ENCODE results near the gene MED13L.

- no peak for TF ChIP-seq POLR2A (IDR thresholded peaks at IDR 0.05)
- TF ChIP-seq, protein P1, sequence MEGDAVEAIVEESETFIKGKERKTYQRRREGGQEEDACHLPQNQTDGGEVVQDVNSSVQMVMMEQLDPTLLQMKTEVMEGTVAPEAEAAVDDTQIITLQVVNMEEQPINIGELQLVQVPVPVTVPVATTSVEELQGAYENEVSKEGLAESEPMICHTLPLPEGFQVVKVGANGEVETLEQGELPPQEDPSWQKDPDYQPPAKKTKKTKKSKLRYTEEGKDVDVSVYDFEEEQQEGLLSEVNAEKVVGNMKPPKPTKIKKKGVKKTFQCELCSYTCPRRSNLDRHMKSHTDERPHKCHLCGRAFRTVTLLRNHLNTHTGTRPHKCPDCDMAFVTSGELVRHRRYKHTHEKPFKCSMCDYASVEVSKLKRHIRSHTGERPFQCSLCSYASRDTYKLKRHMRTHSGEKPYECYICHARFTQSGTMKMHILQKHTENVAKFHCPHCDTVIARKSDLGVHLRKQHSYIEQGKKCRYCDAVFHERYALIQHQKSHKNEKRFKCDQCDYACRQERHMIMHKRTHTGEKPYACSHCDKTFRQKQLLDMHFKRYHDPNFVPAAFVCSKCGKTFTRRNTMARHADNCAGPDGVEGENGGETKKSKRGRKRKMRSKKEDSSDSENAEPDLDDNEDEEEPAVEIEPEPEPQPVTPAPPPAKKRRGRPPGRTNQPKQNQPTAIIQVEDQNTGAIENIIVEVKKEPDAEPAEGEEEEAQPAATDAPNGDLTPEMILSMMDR (IDR thresholded peaks at IDR 0.05) = no peak
Observed at GRCh38 chr12:115979851-115980250, 297.6 kb downstream of the MED13L start.
